Brain microvascular endothelial cell (primary cell): ENCODE measurements around the gene ARHGEF17.

ENCODE experiments used
- DNase-seq: peaks from one replicate; pipeline ENCODE4 v3.0.0-alpha.2; 2020
- H3K27ac ChIP-seq: fragments of 250-450 bp; sonication (Bioruptor Pico); 2 replicates; pipeline ENCODE4 v1.5.1; 2020; ENCODE audit warnings: mild to moderate bottlenecking, moderate library complexity
- H3K27me3 ChIP-seq: fragments of 250-450 bp; sonication (Bioruptor Pico); replicated peaks from 2 replicates; pipeline ENCODE4 v1.5.1; 2020; ENCODE audit warnings: mild to moderate bottlenecking
- H3K36me3 ChIP-seq: fragments of 250-450 bp; sonication (Bioruptor Pico); replicated peaks from 2 replicates; pipeline ENCODE4 v1.5.1; 2020; ENCODE audit warnings: mild to moderate bottlenecking
- H3K4me3 ChIP-seq: 2 replicates; pipeline ENCODE4 v1.5.1; 2011; ENCODE audit warnings: low read depth, mild to moderate bottlenecking, control low read depth, low read length, moderate library complexity
- in situ Hi-C: cut with HindIII; loops from 2 replicates; pipeline ENCODE4 v1.10.0; 2017; ENCODE audit warnings: low sequenced_read_pairs, low pct_ligation_motif_present
- TF ChIP-seq, protein P1 (sequence below): IDR thresholded peaks from 2 replicates; pipeline ENCODE4 v1.5.1; 2011; ENCODE audit warnings: low read depth, mild to moderate bottlenecking, moderate library complexity, low read length, control low read depth, inconsistent platforms; ENCODE audit errors: missing control alignments

ARHGEF17 gene

DNA sequence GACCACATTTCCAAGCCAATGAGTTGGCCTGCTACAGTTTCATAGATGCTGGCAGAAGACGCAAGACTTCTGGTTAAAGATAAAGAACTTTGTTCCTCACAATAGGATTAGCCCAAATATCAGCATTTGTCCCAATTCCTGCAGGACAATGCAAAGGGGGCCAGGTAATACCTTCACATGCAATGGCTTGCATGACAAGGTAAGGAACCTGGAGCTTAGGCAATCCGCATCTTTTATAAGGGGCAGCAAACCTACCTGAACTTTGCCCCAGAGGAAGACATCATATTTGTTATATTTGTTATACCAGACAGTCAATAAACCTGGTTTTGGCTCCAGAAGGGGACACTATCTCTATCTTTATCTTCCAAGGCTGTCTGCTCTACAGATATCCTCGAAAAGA lies 30.6 kb upstream of the ARHGEF17 start:
- DNase-seq: no peak
- in situ Hi-C loops: no loop called here
- no peaks in the 10 kb centered on the region for H3K27me3 ChIP-seq
- H3K4me3 ChIP-seq: no peak overlapping the region
- no peak overlapping the region for H3K27ac ChIP-seq
- TF ChIP-seq, protein P1, sequence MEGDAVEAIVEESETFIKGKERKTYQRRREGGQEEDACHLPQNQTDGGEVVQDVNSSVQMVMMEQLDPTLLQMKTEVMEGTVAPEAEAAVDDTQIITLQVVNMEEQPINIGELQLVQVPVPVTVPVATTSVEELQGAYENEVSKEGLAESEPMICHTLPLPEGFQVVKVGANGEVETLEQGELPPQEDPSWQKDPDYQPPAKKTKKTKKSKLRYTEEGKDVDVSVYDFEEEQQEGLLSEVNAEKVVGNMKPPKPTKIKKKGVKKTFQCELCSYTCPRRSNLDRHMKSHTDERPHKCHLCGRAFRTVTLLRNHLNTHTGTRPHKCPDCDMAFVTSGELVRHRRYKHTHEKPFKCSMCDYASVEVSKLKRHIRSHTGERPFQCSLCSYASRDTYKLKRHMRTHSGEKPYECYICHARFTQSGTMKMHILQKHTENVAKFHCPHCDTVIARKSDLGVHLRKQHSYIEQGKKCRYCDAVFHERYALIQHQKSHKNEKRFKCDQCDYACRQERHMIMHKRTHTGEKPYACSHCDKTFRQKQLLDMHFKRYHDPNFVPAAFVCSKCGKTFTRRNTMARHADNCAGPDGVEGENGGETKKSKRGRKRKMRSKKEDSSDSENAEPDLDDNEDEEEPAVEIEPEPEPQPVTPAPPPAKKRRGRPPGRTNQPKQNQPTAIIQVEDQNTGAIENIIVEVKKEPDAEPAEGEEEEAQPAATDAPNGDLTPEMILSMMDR: no peak
- no peaks in the 10 kb centered on the region for H3K36me3 ChIP-seq

DNA sequence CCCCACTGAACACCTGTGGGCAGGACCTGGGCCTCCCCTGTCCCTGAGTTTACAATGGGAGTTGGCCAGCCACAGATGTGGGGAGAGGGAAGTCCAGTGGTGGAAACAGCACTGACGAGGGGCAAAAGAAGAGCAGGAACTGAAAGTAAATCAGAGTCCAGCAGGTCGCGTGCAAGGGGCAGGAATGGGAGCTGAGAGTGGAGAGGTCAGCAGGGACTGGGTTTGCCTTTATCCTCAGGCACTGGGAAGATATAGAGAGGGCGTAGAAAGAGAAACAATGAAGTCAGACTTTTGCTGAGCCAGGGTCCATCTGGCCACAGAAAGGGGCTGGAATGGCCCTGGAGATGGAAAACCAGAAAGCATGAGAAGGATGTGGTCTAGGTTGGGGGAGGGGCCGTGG lies 27.4 kb upstream of the ARHGEF17 start:
- no peaks in the 10 kb centered on the region for H3K27me3 ChIP-seq
- H3K27ac ChIP-seq: no peak overlapping the region
- H3K4me3 ChIP-seq: no peak overlapping the region
- H3K36me3 ChIP-seq: no peaks in the 10 kb centered on the region
- in situ Hi-C loops: no loop called here
- TF ChIP-seq, protein P1: no peak
- DNase-seq: no peak

DNA sequence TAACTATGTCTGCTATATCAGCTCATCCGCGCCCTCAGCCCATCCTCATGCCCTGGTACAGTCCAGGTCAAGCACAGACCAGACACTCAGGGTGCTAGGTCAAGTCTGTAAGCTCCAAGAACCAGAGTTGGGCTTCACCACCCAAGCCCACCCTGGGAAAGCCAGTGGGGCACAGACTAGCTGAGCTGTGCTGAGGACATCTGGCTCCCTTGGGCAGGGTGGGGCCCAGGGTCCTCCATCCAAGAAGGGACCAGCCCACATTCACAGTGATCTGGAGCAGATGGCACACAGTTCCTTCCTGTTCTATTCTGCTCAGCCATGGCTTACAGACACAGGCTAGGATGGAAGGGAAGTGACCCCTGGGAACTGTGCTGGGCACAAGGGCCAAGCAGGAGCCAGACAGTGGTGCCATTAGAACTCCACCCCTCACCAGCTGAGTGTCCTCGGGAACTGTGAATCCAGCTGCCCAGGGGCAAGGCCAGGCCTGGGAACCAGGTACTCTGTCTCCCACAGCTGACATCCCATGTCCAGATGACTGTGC lies 26.8 kb upstream of the ARHGEF17 start:
- H3K27me3 ChIP-seq: no peaks in the 10 kb centered on the region
- no peak overlapping the region for H3K4me3 ChIP-seq
- no peak for DNase-seq
- TF ChIP-seq, protein P1: no peak
- H3K27ac ChIP-seq: no peak overlapping the region
- H3K36me3 ChIP-seq: no peaks in the 10 kb centered on the region
- in situ Hi-C loops: no loop called here

DNA sequence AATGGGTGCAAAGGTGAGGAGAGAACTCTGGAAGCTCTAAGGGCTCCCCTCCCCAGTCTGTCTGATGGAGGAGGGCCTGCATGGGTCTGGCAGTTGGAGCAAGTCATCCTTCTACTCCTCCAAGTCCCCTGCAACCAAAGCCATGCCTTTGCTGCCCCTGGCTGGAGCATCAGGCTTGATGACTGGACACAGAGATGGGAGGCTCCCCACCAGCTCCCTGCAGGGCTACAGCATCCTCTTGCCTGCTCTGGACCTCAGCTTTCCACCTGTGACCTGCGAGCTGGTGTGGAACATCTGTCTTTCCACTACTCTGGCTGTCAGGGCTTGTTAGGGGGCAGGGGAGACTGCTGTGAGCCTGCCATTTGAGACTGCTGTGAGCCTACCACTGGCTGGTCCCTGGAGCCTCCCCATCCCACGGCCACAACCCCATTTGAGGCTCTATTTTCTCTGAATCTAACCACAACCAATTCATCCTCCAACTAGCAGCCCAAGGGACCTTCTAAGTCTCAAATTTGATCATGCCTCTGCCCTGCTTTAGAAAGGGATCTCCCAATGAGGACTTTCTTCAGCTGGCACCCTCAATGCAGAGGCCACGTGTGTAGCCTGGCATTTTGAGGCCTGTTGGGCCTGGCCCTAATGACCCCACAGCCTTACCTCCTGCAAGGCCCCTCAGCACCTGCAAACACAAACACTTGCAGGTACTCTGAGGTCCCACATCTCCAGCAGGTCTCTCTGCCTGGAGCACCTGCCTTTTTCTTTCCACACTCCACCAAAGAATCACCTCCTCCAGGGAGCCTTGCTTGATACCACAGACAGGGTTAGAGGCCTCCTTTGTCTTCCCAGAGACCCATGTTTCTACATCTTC lies 26.0 kb upstream of the ARHGEF17 start:
- no peaks in the 10 kb centered on the region for H3K36me3 ChIP-seq
- in situ Hi-C loops: no loop called here
- TF ChIP-seq, protein P1: no peak
- no peaks in the 10 kb centered on the region for H3K27me3 ChIP-seq
- no peak overlapping the region for H3K27ac ChIP-seq
- no peak for DNase-seq
- no peak overlapping the region for H3K4me3 ChIP-seq

DNA sequence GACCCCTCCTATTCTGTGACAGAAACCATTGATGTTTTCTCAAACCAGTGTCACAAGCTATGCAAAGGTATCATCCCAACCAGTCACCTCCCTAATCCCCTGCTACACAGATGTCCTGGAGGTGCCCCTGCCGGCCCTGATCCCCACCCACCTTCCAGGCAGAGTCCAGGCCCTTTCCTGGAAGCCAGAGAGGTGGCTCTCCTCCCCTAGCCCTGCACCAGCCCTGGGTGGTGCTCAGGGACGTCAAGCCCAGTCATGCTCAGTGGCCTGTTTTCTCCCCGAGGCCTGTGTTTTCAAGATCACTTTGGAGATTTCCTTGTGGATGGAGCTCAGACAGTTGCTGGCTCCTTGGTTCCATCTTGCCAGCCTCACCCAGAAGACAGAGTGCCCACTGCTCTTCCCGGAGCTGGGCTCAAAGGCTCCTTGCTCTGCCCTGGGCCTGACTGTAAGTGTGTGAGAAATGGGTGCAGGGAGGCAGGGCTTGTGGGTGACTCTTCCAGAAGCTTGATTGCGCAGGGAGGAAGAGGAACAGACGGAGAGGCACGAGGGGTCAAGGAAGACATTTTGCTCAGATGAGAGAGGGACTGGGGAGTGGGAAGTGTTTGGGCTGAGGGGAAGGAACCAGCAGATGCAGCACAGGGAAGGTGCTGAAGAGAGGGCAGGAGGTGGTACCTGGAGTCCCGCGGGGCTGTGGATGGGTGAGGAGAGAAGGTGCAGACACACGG lies 24.6 kb upstream of the ARHGEF17 start:
- Histone ChIP-seq H3K4me3 (no peak overlapping the region), H3K27ac (no peak overlapping the region), H3K27me3 (no peaks in the 10 kb centered on the region), H3K36me3 (no peaks in the 10 kb centered on the region)
- TF ChIP-seq, protein P1: no peak
- DNase-seq: no peak
- in situ Hi-C loops: no loop called here
